Ishikawa (cell line): Measurements from ENCODE around the gene CKB.

ENCODE experiments used
- TAF1 ChIP-seq: IDR thresholded peaks from 2 replicates; pipeline ENCODE4 v1.6.1; 2012; ENCODE audit warnings: low read depth, mild to moderate bottlenecking
- TCF12 ChIP-seq: IDR thresholded peaks from 2 replicates; pipeline ENCODE4 v1.6.1; 2012; ENCODE audit warnings: low read depth
- TEAD4 ChIP-seq: IDR thresholded peaks from 2 replicates; pipeline ENCODE4 v1.6.1; 2012
- YY1 ChIP-seq: IDR thresholded peaks from 2 replicates; pipeline ENCODE4 v1.6.1; 2012; ENCODE audit warnings: low read depth
- ZBTB7A ChIP-seq: IDR thresholded peaks from 2 replicates; pipeline ENCODE4 v1.6.1; 2012; ENCODE audit warnings: low read depth
- TF ChIP-seq, protein P1 (sequence below): IDR thresholded peaks from 2 replicates; pipeline ENCODE4 v1.6.1; 2012
- TF ChIP-seq, protein P2 (sequence below): IDR thresholded peaks from 2 replicates; pipeline ENCODE4 v1.6.1; 2012

DNA sequence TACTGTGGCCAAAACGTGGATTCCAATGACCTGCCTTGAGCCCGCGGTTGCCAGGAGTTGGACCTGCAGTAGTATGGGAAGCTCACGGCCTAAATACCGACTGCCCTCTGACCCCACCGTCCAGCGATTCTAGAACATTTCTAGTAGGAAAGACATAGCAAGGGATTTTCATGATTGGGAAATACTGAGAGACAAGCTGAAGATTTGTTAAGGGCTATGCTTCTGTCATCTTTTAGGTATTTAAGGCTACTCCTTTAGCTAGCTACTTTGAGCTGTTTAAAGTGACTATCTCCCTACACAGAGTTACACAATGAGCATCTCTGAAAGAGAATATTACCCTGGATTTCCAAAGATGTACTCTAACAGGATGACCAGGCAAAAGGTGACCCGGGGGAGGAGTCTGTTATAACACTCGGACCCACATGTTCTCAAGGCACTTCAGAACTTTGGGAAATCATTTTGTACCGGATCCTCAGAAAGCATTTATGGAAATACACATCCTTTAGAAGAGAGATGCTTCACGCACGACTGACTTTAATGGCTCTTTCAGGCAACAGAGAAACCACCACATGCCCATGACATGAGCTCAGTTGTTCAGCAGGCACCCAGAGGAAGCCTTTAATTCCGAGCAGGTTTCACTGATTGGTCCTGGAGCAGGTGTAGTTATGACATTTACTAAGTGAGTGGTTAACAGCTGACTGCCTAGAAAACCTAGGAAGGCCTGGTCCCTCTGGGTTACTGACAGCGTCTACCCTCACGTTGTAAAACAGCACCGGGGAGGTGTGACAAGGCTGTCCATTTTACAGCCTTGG lies 35.6 kb upstream of the CKB start:
- TF ChIP-seq, protein P1, sequence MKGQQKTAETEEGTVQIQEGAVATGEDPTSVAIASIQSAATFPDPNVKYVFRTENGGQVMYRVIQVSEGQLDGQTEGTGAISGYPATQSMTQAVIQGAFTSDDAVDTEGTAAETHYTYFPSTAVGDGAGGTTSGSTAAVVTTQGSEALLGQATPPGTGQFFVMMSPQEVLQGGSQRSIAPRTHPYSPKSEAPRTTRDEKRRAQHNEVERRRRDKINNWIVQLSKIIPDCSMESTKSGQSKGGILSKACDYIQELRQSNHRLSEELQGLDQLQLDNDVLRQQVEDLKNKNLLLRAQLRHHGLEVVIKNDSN, result peak; percentile 33
- TF ChIP-seq, protein P2, sequence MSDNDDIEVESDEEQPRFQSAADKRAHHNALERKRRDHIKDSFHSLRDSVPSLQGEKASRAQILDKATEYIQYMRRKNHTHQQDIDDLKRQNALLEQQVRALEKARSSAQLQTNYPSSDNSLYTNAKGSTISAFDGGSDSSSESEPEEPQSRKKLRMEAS, result peak; percentile 81
- no peak for TF ChIP-seq TAF1
- peak; percentile 82 for TF ChIP-seq TCF12
- TF ChIP-seq TEAD4, result peak; percentile 76
- TF ChIP-seq YY1, result no peak
- no peak for TF ChIP-seq ZBTB7A
